Stimulated activated CD8-positive, alpha-beta memory T cell treated with anti-CD3 and anti-CD28 coated beads, Interleukin-12 subunit alpha, Interleukin-12 subunit beta, amount 100 ng/mL, for 1 hour (primary cell): Measurements from ENCODE around the gene IKBKE.

ENCODE experiments used
- DNase-seq: peaks from one replicate; pipeline ENCODE4 v3.0.0-alpha.2; 2020; ENCODE audit warnings: low read depth

The IKBKE gene

GRCh38 chr1:206512851-206513180 lies 42.5 kb downstream of the IKBKE start:
- no peak for DNase-seq

- no peak for DNase-seq
These were observed 43.2 kb downstream of the IKBKE start for GRCh38 chr1:206513312-206514111.

- no peak for DNase-seq
These were observed 44.6 kb downstream of the IKBKE start for GRCh38 chr1:206514813-206515387.

- DNase-seq: no peak
These were observed 46.4 kb downstream of the IKBKE start for GRCh38 chr1:206516728-206516990.

GRCh38 chr1:206517784-206518183 lies 47.5 kb downstream of the IKBKE start:
- no peak for DNase-seq

GRCh38 chr1:206518206-206518605 lies 47.9 kb downstream of the IKBKE start:
- no peak for DNase-seq

- no peak for DNase-seq
These were observed 48.5 kb downstream of the IKBKE start for GRCh38 chr1:206518743-206519142.

- DNase-seq: no peak
These were observed 50.9 kb downstream of the IKBKE start for GRCh38 chr1:206521127-206521526.

- no peak for DNase-seq
These were observed 51.6 kb downstream of the IKBKE start for GRCh38 chr1:206521694-206522402.

GRCh38 chr1:206524739-206525364 lies 54.6 kb downstream of the IKBKE start:
- DNase-seq: no peak

GRCh38 chr1:206526064-206526911 lies 56.0 kb downstream of the IKBKE start:
- no peak for DNase-seq

- DNase-seq: no peak
These were observed 59.1 kb downstream of the IKBKE start for GRCh38 chr1:206529425-206529824.

- no peak for DNase-seq
These were observed 62.1 kb downstream of the IKBKE start for GRCh38 chr1:206532368-206532767.

- DNase-seq: no peak
These were observed 64.3 kb downstream of the IKBKE start for GRCh38 chr1:206534552-206534951.

- no peak for DNase-seq
These were observed 65.5 kb downstream of the IKBKE start for GRCh38 chr1:206535853-206536188.

- no peak for DNase-seq
These were observed 66.9 kb downstream of the IKBKE start for GRCh38 chr1:206537141-206537540.

GRCh38 chr1:206538086-206538770 lies 68.0 kb downstream of the IKBKE start:
- no peak for DNase-seq

- no peak for DNase-seq
These were observed 68.8 kb downstream of the IKBKE start for GRCh38 chr1:206538901-206539640.

GRCh38 chr1:206540044-206540780 lies 69.9 kb downstream of the IKBKE start:
- no peak for DNase-seq

- no peak for DNase-seq
These were observed 71.1 kb downstream of the IKBKE start for GRCh38 chr1:206541236-206541833.
